MM.1S (cell line): Measurements from ENCODE around the gene ELMO3.

Source experiments
- DNase-seq: peaks from one replicate; pipeline ENCODE4 v3.0.0-alpha.2; 2015
- H2AFZ ChIP-seq: fragments of 300-600 bp; sonication (generic); 2 replicates; pipeline ENCODE4 v1.6.0; 2016; ENCODE audit warnings: antibody characterized with exemption, low read length
- H3F3A ChIP-seq: fragments of 300-600 bp; sonication (generic); 2 replicates; pipeline ENCODE4 v1.6.1; 2016; ENCODE audit warnings: mild to moderate bottlenecking, antibody characterized with exemption, low read length, moderate library complexity, mixed read lengths; ENCODE audit not compliant: insufficient read depth
- H3K27ac ChIP-seq: fragments of 300-600 bp; sonication (generic); 2 replicates; pipeline ENCODE4 v1.5.1; 2016; ENCODE audit warnings: mild to moderate bottlenecking, low read length
- H3K27me3 ChIP-seq: fragments of 300-600 bp; sonication (generic); replicated peaks from 2 replicates; pipeline ENCODE4 v1.6.0; 2016; ENCODE audit warnings: low read length; ENCODE audit not compliant: insufficient read depth
- H3K36me3 ChIP-seq: fragments of 300-600 bp; sonication (generic); replicated peaks from 2 replicates; pipeline ENCODE4 v1.6.1; 2016; ENCODE audit warnings: mild to moderate bottlenecking, low read length, mixed read lengths; ENCODE audit not compliant: insufficient read depth
- H3K4me1 ChIP-seq: fragments of 300-600 bp; sonication (generic); 2 replicates; pipeline ENCODE4 v1.6.1; 2016; ENCODE audit warnings: low read length, mixed read lengths
- H3K4me2 ChIP-seq: fragments of 300-600 bp; sonication (generic); 2 replicates; pipeline ENCODE4 v1.6.0; 2016; ENCODE audit warnings: low read depth, low read length
- H3K4me3 ChIP-seq: fragments of 300-600 bp; sonication (generic); 2 replicates; pipeline ENCODE4 v1.5.1; 2016; ENCODE audit warnings: low read length, mixed read lengths
- H3K79me2 ChIP-seq: fragments of 300-600 bp; sonication (generic); 2 replicates; pipeline ENCODE4 v1.6.1; 2016; ENCODE audit warnings: mixed run types, low read length, mixed read lengths
- H3K9ac ChIP-seq: fragments of 300-600 bp; sonication (generic); 2 replicates; pipeline ENCODE4 v1.6.1; 2016; ENCODE audit warnings: low read length, mixed read lengths
- H3K9me2 ChIP-seq: fragments of 300-600 bp; sonication (generic); replicated peaks from 2 replicates; pipeline ENCODE4 v1.6.1; 2016; ENCODE audit warnings: mild to moderate bottlenecking, low read length, mixed read lengths; ENCODE audit not compliant: insufficient read depth
- H3K9me3 ChIP-seq: fragments of 300-600 bp; sonication (generic); replicated peaks from 2 replicates; pipeline ENCODE4 v1.6.1; 2016; ENCODE audit warnings: mild to moderate bottlenecking, low read length, mixed read lengths; ENCODE audit not compliant: insufficient read depth
- H4K20me1 ChIP-seq: fragments of 300-600 bp; sonication (generic); 2 replicates; pipeline ENCODE4 v1.6.1; 2016; ENCODE audit warnings: mild to moderate bottlenecking, low read length, moderate library complexity, mixed read lengths; ENCODE audit not compliant: insufficient read depth
- CTCF ChIP-seq: fragments of 300-600 bp; sonication (generic); IDR thresholded peaks from 2 replicates; pipeline ENCODE4 v1.5.1; 2016; ENCODE audit warnings: antibody characterized with exemption, low read length, mixed read lengths
- EZH2 ChIP-seq: fragments of 300-600 bp; sonication (generic); optimal IDR thresholded peaks from 2 replicates; pipeline ENCODE3; 2017; ENCODE audit warnings: low read depth, mild to moderate bottlenecking, antibody characterized with exemption, low read length, mixed read lengths
- EZH2phosphoT487 ChIP-seq: fragments of 300-600 bp; sonication (generic); IDR thresholded peaks from 2 replicates; pipeline ENCODE4 v1.6.1; 2018; ENCODE audit warnings: antibody characterized with exemption, low read length

Gene ELMO3

GRCh38 chr16:67194260-67194659 is 4.7 kb upstream of the ELMO3 start:
- TF ChIP-seq CTCF (no peak), EZH2phosphoT487 (no peak), EZH2 (no peak)
- Histone ChIP-seq H3K9me3 (no peaks in the 10 kb centered on the region), H3K79me2 (peaks cover 48% of the 10 kb centered on the region), H2AFZ (no peak overlapping the region), H3K4me2 (no peak overlapping the region), H3K9me2 (no peaks in the 10 kb centered on the region), H3F3A (no peaks in the 10 kb centered on the region), H3K27ac (no peak overlapping the region), H3K9ac (no peak overlapping the region), H3K4me3 (no peak overlapping the region), H4K20me1 (no peaks in the 10 kb centered on the region), H3K27me3 (no peaks in the 10 kb centered on the region), H3K4me1 (peaks cover 9% of the 10 kb centered on the region; the same call in 1 of the 2 replicates), H3K36me3 (peaks cover 16% of the 10 kb centered on the region; the same call in 1 of the 2 replicates)
- no peak for DNase-seq

GRCh38 chr16:67195676-67196075 is 3.3 kb upstream of the ELMO3 start:
- Histone ChIP-seq H3K4me2 (no peak overlapping the region), H3K79me2 (peaks cover 48% of the 10 kb centered on the region), H3K36me3 (peaks cover 16% of the 10 kb centered on the region; the same call in 1 of the 2 replicates), H3K27ac (no peak overlapping the region), H3F3A (no peaks in the 10 kb centered on the region), H3K4me1 (peaks cover 9% of the 10 kb centered on the region; the same call in 1 of the 2 replicates), H3K4me3 (no peak overlapping the region), H3K9me2 (no peaks in the 10 kb centered on the region), H2AFZ (no peak overlapping the region), H3K27me3 (no peaks in the 10 kb centered on the region), H3K9me3 (no peaks in the 10 kb centered on the region), H4K20me1 (no peaks in the 10 kb centered on the region), H3K9ac (no peak overlapping the region)
- DNase-seq, result no peak
- TF ChIP-seq EZH2, result no peak
- TF ChIP-seq EZH2phosphoT487, result no peak
- no peak for TF ChIP-seq CTCF

- Histone ChIP-seq H3K27ac (no peak overlapping the region), H3K9ac (no peak overlapping the region), H3K27me3 (no peaks in the 10 kb centered on the region), H3K9me2 (no peaks in the 10 kb centered on the region), H4K20me1 (no peaks in the 10 kb centered on the region), H3K9me3 (no peaks in the 10 kb centered on the region), H3K4me1 (peaks cover 9% of the 10 kb centered on the region; the same call in 1 of the 2 replicates), H3K4me3 (no peak overlapping the region), H3F3A (no peaks in the 10 kb centered on the region), H3K4me2 (no peak overlapping the region), H3K36me3 (peaks cover 16% of the 10 kb centered on the region; the same call in 1 of the 2 replicates), H2AFZ (no peak overlapping the region), H3K79me2 (peaks cover 48% of the 10 kb centered on the region)
- TF ChIP-seq EZH2phosphoT487 (no peak), EZH2 (no peak), CTCF (no peak)
- DNase-seq, result no peak
These were observed 2.0 kb upstream of the ELMO3 start for GRCh38 chr16:67196881-67197280.
